ENCODE data around the gene M6PR. TPM values are rescaled to one million over a fixed set of nuclear protein-coding genes. Genes with fewer than 3 reads are reported as not detected.

Gene M6PR
- total and polyA plus RNA-seq, 2 of the 8 experiments (the other 6 are each of a cell fraction or from before 2014, with no cell fraction given) = 106 to 122 TPM

DNA sequence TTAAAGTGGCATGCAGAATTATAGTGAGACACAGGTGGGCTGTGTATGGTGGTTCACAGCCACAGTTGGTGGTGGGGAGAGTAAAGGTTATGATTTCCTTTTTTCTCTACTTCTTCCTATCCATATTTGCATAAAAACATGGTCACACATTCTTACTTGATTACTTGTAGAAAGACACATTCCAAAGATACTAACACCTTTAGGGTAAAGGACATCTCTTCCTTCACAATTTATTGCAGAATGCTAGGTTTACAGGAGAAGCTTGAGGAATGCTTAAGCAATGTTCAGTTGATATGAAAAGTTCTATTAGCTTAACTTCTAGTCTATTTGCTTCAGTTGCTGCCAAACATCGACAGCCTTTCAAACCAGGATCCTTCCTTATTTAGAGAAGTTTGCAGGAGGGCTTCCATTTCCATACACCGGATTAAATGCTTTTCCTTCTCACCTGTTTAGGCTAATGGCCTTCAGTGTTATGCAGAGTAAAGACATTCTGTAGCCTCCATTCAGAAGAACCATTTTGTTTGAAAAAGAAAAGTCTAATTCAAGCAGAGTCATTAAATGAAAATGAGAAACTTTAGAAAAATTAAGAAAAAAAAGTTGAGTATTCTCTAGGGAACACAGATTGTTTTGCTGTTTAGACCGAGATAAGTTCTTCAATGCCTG lies 37.7 kb downstream of the M6PR start (continued):
- TF ChIP-seq, protein P1, sequence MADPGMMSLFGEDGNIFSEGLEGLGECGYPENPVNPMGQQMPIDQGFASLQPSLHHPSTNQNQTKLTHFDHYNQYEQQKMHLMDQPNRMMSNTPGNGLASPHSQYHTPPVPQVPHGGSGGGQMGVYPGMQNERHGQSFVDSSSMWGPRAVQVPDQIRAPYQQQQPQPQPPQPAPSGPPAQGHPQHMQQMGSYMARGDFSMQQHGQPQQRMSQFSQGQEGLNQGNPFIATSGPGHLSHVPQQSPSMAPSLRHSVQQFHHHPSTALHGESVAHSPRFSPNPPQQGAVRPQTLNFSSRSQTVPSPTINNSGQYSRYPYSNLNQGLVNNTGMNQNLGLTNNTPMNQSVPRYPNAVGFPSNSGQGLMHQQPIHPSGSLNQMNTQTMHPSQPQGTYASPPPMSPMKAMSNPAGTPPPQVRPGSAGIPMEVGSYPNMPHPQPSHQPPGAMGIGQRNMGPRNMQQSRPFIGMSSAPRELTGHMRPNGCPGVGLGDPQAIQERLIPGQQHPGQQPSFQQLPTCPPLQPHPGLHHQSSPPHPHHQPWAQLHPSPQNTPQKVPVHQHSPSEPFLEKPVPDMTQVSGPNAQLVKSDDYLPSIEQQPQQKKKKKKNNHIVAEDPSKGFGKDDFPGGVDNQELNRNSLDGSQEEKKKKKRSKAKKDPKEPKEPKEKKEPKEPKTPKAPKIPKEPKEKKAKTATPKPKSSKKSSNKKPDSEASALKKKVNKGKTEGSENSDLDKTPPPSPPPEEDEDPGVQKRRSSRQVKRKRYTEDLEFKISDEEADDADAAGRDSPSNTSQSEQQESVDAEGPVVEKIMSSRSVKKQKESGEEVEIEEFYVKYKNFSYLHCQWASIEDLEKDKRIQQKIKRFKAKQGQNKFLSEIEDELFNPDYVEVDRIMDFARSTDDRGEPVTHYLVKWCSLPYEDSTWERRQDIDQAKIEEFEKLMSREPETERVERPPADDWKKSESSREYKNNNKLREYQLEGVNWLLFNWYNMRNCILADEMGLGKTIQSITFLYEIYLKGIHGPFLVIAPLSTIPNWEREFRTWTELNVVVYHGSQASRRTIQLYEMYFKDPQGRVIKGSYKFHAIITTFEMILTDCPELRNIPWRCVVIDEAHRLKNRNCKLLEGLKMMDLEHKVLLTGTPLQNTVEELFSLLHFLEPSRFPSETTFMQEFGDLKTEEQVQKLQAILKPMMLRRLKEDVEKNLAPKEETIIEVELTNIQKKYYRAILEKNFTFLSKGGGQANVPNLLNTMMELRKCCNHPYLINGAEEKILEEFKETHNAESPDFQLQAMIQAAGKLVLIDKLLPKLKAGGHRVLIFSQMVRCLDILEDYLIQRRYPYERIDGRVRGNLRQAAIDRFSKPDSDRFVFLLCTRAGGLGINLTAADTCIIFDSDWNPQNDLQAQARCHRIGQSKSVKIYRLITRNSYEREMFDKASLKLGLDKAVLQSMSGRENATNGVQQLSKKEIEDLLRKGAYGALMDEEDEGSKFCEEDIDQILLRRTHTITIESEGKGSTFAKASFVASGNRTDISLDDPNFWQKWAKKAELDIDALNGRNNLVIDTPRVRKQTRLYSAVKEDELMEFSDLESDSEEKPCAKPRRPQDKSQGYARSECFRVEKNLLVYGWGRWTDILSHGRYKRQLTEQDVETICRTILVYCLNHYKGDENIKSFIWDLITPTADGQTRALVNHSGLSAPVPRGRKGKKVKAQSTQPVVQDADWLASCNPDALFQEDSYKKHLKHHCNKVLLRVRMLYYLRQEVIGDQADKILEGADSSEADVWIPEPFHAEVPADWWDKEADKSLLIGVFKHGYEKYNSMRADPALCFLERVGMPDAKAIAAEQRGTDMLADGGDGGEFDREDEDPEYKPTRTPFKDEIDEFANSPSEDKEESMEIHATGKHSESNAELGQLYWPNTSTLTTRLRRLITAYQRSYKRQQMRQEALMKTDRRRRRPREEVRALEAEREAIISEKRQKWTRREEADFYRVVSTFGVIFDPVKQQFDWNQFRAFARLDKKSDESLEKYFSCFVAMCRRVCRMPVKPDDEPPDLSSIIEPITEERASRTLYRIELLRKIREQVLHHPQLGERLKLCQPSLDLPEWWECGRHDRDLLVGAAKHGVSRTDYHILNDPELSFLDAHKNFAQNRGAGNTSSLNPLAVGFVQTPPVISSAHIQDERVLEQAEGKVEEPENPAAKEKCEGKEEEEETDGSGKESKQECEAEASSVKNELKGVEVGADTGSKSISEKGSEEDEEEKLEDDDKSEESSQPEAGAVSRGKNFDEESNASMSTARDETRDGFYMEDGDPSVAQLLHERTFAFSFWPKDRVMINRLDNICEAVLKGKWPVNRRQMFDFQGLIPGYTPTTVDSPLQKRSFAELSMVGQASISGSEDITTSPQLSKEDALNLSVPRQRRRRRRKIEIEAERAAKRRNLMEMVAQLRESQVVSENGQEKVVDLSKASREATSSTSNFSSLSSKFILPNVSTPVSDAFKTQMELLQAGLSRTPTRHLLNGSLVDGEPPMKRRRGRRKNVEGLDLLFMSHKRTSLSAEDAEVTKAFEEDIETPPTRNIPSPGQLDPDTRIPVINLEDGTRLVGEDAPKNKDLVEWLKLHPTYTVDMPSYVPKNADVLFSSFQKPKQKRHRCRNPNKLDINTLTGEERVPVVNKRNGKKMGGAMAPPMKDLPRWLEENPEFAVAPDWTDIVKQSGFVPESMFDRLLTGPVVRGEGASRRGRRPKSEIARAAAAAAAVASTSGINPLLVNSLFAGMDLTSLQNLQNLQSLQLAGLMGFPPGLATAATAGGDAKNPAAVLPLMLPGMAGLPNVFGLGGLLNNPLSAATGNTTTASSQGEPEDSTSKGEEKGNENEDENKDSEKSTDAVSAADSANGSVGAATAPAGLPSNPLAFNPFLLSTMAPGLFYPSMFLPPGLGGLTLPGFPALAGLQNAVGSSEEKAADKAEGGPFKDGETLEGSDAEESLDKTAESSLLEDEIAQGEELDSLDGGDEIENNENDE (IDR thresholded peaks at IDR 0.05; ENCODE audit: insufficient replicate concordance, low read length) = peak; percentile 96
- TF ChIP-seq SP4 (IDR thresholded peaks at IDR 0.05; ENCODE audit: low read length) (no peak), SP1 (IDR thresholded peaks at IDR 0.05; ENCODE audit: low read depth, low read length) (peak; percentile 47; the same call in 1 of the 2 replicates)

Measured in H1 (cell line).